GM12865 (cell line): ENCODE results near the gene UBP1.

Experiments used
- DNase-seq: peaks from one replicate; pipeline ENCODE4 v3.0.0; 2010; ENCODE audit warnings: low read depth
- H3K4me3 ChIP-seq: 2 replicates; pipeline ENCODE4 v1.5.1; 2011; ENCODE audit warnings: mild to moderate bottlenecking, low read depth, low read length, control low read depth
- TF ChIP-seq, protein P1 (sequence below): IDR thresholded peaks from 2 replicates; pipeline ENCODE4 v1.5.1; 2011; ENCODE audit warnings: low read length, control low read depth, low read depth, inconsistent platforms; ENCODE audit not compliant: insufficient read depth; ENCODE audit errors: missing control alignments

Gene UBP1

DNA sequence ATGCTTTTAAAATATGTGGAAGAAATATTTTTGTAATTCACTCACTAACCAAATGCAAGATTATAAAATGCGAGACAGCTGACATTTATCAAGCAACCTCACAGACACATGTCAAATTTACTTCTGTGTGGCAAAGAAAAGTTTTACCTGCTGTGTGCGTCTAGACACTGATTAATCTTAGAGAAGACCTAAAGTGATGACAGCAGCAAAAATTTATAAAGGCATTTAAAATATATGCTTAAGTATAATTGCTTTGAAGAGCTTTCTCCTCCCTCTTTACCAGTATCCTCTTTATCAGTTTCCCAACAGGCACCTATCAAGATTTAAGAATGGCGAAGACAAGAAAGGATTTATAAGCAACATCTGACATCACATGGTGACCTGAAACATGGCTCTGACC is 37.3 kb downstream of the UBP1 start:
- TF ChIP-seq, protein P1, sequence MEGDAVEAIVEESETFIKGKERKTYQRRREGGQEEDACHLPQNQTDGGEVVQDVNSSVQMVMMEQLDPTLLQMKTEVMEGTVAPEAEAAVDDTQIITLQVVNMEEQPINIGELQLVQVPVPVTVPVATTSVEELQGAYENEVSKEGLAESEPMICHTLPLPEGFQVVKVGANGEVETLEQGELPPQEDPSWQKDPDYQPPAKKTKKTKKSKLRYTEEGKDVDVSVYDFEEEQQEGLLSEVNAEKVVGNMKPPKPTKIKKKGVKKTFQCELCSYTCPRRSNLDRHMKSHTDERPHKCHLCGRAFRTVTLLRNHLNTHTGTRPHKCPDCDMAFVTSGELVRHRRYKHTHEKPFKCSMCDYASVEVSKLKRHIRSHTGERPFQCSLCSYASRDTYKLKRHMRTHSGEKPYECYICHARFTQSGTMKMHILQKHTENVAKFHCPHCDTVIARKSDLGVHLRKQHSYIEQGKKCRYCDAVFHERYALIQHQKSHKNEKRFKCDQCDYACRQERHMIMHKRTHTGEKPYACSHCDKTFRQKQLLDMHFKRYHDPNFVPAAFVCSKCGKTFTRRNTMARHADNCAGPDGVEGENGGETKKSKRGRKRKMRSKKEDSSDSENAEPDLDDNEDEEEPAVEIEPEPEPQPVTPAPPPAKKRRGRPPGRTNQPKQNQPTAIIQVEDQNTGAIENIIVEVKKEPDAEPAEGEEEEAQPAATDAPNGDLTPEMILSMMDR, result no peak
- no peak overlapping the region for H3K4me3 ChIP-seq
- no peak for DNase-seq

DNA sequence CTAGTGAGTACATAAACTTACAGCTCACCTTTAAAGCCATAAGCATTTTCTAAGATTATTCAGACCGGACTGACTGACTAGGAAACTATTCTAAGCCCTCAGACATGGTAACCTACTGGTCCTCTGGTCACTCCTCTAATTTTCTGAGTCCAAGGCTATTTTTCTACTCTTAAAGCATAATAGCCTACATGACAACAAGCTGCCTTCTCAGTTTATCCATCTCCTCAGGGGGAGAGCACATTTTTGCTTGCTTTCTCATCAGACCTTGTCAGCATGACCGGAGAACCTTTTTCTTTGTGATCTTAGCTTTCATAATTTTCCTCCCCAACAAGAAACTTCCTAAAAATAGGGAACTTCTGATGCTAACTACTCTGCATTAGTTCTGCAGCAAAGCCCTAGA is 38.4 kb downstream of the UBP1 start:
- DNase-seq, result no peak
- H3K4me3 ChIP-seq, result no peak overlapping the region
- TF ChIP-seq, protein P1, result no peak

DNA sequence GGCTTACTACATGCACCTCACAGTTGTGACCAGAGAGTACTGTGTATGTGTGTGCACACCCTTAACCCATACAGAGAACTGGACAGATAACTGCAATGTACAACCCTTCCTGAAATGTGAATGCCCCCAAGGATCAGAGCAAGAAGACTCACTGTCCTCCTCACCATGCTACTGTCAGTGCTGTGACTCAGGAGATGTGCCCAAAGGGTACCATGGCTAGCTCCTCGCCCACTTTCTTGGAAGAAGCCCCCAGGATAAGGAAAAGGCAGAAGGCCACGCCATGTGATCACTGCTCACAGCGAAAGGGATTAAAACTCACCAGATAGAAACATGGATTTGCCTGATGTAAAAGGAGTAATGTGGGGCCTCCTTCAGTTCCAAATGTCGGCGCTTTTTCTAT is 41.8 kb downstream of the UBP1 start:
- TF ChIP-seq, protein P1, result no peak
- no peak overlapping the region for H3K4me3 ChIP-seq
- DNase-seq, result no peak

DNA sequence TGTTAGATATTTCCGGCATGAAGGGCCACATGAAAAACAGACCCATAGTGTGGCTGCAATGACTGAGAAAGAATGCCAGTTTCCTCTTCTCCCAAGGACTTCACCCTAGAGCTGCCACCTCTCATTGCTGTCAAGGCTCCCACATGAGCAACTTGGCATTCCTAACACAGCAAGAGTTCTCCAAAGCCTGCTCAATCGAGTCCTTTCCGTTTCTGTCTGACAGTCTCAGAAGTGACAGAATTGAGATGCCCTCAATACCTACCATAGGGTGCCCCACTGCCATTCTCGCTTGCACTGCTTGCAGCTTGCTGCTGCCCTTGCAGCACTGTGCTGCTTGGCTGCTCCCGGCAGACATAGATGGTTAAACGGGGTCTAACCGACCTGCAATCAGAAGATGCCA is 44.3 kb downstream of the UBP1 start:
- H3K4me3 ChIP-seq, result no peak overlapping the region
- no peak for DNase-seq
- TF ChIP-seq, protein P1, result no peak

DNA sequence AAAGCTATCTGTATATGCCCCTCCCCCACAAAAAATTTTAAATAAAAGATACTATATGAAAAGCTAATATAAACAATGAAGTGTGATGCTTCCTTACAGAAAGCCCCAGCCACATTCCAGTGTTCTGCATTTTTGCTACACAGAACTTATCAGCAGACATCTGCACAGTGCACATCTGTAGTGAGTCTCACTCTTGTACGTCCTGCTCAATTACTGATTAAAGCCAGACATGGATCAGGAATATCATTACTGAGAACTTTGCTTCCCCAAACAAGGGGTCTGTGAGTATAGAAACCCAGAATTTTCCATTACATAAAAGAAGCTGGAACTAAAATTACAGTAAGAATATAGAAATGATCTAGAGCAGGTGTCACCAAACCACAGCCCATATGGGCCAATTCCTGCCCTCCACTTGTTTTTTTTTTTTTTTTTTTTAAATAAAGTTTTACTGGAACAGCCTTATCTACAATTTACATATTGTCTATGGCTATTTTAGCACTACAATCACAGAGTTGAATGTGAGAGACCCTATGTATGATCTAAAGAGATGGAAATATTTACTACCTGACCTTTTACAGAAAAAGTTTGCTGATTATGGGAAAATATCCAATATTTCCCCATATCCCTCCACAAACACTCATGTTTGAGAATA is 45.7 kb downstream of the UBP1 start:
- TF ChIP-seq, protein P1, result no peak
- DNase-seq, result no peak
- no peak overlapping the region for H3K4me3 ChIP-seq

DNA sequence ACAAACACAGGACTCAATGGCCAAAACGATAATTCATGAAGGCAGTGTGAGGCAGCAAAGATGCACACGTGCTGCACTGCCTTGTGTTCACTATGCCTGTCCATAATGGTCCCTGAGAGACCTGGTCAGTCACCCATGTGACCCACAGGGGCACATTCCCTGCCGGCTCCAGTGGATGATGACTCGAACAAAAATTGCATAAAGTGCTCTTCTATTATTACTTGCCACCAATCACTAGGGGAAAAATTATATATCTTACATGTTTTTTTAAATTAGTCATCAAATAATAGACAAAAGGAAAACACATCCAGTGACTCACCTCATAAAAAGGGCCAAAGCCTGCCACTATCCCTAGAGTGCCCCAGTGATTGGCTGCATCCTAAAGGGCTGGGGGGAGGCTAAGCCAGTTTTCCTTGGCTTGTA is 47.5 kb downstream of the UBP1 start:
- no peak for DNase-seq

More for the DNA sequence above, 47.5 kb downstream of the UBP1 start:
- no peak overlapping the region for H3K4me3 ChIP-seq
- TF ChIP-seq, protein P1, result no peak
